Measurements from ENCODE around the gene UBAC1. TPM values are rescaled to one million over a fixed set of nuclear protein-coding genes. Genes with fewer than 3 reads are reported as not detected.

Gene UBAC1
- total and polyA plus RNA-seq, 10 of the 15 experiments (the other 5 are each of a cell fraction or from before 2014, with no cell fraction given) = 16.7 to 54.6 (median 38.5) TPM

DNA sequence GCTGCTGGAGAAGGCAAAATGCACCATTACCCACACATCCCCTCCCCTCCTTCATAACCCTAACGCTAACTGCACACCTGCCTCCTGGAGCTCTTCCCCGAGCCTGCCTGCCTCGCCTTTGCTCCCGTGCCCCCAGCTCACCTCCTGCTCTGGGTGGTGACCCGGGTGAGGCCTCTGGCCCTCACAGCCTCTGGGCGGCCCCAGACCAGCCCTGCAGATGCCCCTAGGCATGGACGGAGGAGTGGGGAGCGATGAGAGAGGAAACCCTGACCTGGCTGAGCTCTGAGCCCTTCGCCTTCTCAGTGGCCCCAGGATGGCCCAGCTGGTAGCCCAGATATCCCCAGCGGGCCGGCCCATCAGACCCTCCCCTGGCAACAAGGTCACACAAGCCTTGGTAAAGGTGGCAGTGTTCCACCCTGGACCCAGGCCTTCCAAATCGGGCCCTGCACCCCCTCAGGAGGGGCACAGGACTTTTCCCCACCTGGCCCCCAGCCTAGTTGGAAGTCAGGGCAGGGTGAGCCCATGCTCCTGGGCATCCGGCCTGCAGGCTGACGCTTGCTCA, 39.3 kb downstream of the UBAC1 start:
- no peaks in the 10 kb centered on the region for H4K20me1 ChIP-seq (ENCODE audit: control insufficient read depth, insufficient read depth)
- ATAC-seq (no peak), DNase-seq (ENCODE audit: low read depth, low spot score) (no peak), FAIRE-seq (no peak)
- in situ Hi-C loops (cut with MboI) (no loop called here), intact Hi-C loops (cut with micrococcal nuclease; ENCODE audit: unreplicated experiment) (no loop called here)
- H3K9me3 ChIP-seq (replicated peaks; ENCODE audit: control insufficient read depth, insufficient read depth, low read length) = peaks cover 2% of the 10 kb centered on the region; the same call in 1 of the 3 replicates
- no peak overlapping the region for H3K27ac ChIP-seq (ENCODE audit: control insufficient read depth, insufficient read depth)
- BruUV-seq (replicated peaks) = no TSS peak
- WGBS (ENCODE audit: insufficient coverage, insufficient replicate concordance, low lambda C conversion rate, missing lambda C conversion rate) = 78% methylated on average over 14 of the region's 14 CpGs
- no peaks in the 10 kb centered on the region for H3K36me3 ChIP-seq (ENCODE audit: control insufficient read depth in 2 of 2, insufficient read depth in 2 of 2, low read length in 1 of 2)
- SMC1A ChIA-PET (ENCODE audit: uncharacterized antibody, unreplicated experiment) = no interaction called here
- H3K79me2 ChIP-seq (ENCODE audit: control insufficient read depth, insufficient read depth, low read length) = no peaks in the 10 kb centered on the region
- POLR2A ChIA-PET = no interaction called here
- no peak overlapping the region for H3K4me3 ChIP-seq
- H3K4me1 ChIP-seq (ENCODE audit: control insufficient read depth, insufficient read depth, low read length) = peaks cover 16% of the 10 kb centered on the region
- RAD21 ChIA-PET (ENCODE audit: unreplicated experiment) = no interaction called here
- H3K4me2 ChIP-seq (ENCODE audit: control insufficient read depth, insufficient read depth) = no peak overlapping the region
- H3K9ac ChIP-seq (ENCODE audit: control insufficient read depth, insufficient read depth, low read length) = no peak overlapping the region
- no peak overlapping the region for H2AFZ ChIP-seq (ENCODE audit: control insufficient read depth, low read depth, low read length)
- H3K27me3 ChIP-seq (replicated peaks in 1 of 2; ENCODE audit: control insufficient read depth in 2 of 2, insufficient read depth in 2 of 2, low read length in 1 of 2) = no peaks in the 10 kb centered on the region
- TF ChIP-seq, protein P1, sequence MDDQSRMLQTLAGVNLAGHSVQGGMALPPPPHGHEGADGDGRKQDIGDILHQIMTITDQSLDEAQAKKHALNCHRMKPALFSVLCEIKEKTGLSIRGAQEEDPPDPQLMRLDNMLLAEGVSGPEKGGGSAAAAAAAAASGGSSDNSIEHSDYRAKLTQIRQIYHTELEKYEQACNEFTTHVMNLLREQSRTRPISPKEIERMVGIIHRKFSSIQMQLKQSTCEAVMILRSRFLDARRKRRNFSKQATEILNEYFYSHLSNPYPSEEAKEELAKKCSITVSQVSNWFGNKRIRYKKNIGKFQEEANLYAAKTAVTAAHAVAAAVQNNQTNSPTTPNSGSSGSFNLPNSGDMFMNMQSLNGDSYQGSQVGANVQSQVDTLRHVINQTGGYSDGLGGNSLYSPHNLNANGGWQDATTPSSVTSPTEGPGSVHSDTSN (IDR thresholded peaks at IDR 0.05; ENCODE audit: insufficient replicate concordance, low read depth, low read length) = no peak
- TF ChIP-seq FOS (IDR thresholded peaks at IDR 0.05; ENCODE audit: borderline replicate concordance, extremely low read depth, insufficient read length) (no peak), NRF1 (conservative IDR thresholded peaks at IDR 0.05; ENCODE audit: low read depth, low read length) (no peak)
- CTCF ChIA-PET = interaction anchor here (1.5 kb wide), 1 partner anchor 12 kb away, joined by 4 read pairs; no protein-coding TSS in a partner anchor

- in situ Hi-C loops (cut with MboI) (no loop called here), intact Hi-C loops (cut with micrococcal nuclease; ENCODE audit: unreplicated experiment) (no loop called here)
- BruUV-seq (replicated peaks) = no TSS peak
- TF ChIP-seq, protein P2, sequence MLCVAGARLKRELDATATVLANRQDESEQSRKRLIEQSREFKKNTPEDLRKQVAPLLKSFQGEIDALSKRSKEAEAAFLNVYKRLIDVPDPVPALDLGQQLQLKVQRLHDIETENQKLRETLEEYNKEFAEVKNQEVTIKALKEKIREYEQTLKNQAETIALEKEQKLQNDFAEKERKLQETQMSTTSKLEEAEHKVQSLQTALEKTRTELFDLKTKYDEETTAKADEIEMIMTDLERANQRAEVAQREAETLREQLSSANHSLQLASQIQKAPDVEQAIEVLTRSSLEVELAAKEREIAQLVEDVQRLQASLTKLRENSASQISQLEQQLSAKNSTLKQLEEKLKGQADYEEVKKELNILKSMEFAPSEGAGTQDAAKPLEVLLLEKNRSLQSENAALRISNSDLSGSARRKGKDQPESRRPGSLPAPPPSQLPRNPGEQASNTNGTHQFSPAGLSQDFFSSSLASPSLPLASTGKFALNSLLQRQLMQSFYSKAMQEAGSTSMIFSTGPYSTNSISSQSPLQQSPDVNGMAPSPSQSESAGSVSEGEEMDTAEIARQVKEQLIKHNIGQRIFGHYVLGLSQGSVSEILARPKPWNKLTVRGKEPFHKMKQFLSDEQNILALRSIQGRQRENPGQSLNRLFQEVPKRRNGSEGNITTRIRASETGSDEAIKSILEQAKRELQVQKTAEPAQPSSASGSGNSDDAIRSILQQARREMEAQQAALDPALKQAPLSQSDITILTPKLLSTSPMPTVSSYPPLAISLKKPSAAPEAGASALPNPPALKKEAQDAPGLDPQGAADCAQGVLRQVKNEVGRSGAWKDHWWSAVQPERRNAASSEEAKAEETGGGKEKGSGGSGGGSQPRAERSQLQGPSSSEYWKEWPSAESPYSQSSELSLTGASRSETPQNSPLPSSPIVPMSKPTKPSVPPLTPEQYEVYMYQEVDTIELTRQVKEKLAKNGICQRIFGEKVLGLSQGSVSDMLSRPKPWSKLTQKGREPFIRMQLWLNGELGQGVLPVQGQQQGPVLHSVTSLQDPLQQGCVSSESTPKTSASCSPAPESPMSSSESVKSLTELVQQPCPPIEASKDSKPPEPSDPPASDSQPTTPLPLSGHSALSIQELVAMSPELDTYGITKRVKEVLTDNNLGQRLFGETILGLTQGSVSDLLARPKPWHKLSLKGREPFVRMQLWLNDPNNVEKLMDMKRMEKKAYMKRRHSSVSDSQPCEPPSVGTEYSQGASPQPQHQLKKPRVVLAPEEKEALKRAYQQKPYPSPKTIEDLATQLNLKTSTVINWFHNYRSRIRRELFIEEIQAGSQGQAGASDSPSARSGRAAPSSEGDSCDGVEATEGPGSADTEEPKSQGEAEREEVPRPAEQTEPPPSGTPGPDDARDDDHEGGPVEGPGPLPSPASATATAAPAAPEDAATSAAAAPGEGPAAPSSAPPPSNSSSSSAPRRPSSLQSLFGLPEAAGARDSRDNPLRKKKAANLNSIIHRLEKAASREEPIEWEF (IDR thresholded peaks at IDR 0.05; ENCODE audit: insufficient replicate concordance, low read depth, low read length) = no peak
- no peak for TF ChIP-seq IRF3 (IDR thresholded peaks at IDR 0.05)
These were observed 40.1 kb downstream of the UBAC1 start for GRCh38 chr9:135920973-135921585.

More at GRCh38 chr9:135920973-135921585, 40.1 kb downstream of the UBAC1 start:
- WGBS (ENCODE audit: insufficient coverage, insufficient replicate concordance, low lambda C conversion rate, missing lambda C conversion rate) = 78% methylated on average over 24 of the region's 24 CpGs
- DNase-seq (ENCODE audit: low read depth, low spot score) = no peak
- H3K27ac ChIP-seq (ENCODE audit: control insufficient read depth, insufficient read depth) = no peak overlapping the region
- H3K4me2 ChIP-seq (ENCODE audit: control insufficient read depth, insufficient read depth) = no peak overlapping the region
- H3K4me3 ChIP-seq = no peak overlapping the region
- no peak for FAIRE-seq
- H3K79me2 ChIP-seq (ENCODE audit: control insufficient read depth, insufficient read depth, low read length) = no peaks in the 10 kb centered on the region
- peaks cover 8% of the 10 kb centered on the region for H3K4me1 ChIP-seq (ENCODE audit: control insufficient read depth, insufficient read depth, low read length)
- ChIA-PET POLR2A (no interaction called here), RAD21 (ENCODE audit: unreplicated experiment) (no interaction called here), SMC1A (ENCODE audit: uncharacterized antibody, unreplicated experiment) (no interaction called here), CTCF (interaction anchor here (1.5 kb wide), 1 partner anchor 11 kb away, joined by 4 read pairs; no protein-coding TSS in a partner anchor)
- H3K9me3 ChIP-seq (replicated peaks; ENCODE audit: control insufficient read depth, insufficient read depth, low read length) = peaks cover 3% of the 10 kb centered on the region; the same call in 2 of the 3 replicates
- no peak overlapping the region for H2AFZ ChIP-seq (ENCODE audit: control insufficient read depth, low read depth, low read length)
- no peak for ATAC-seq
- no peaks in the 10 kb centered on the region for H3K36me3 ChIP-seq (ENCODE audit: control insufficient read depth in 2 of 2, insufficient read depth in 2 of 2, low read length in 1 of 2)
- no peaks in the 10 kb centered on the region for H3K27me3 ChIP-seq (replicated peaks in 1 of 2; ENCODE audit: control insufficient read depth in 2 of 2, insufficient read depth in 2 of 2, low read length in 1 of 2)
- no peak overlapping the region for H3K9ac ChIP-seq (ENCODE audit: control insufficient read depth, insufficient read depth, low read length)
- no peaks in the 10 kb centered on the region for H4K20me1 ChIP-seq (ENCODE audit: control insufficient read depth, insufficient read depth)
